Measurements from ENCODE around the gene GFOD1. TPM values are rescaled to one million over a fixed set of nuclear protein-coding genes. Genes with fewer than 3 reads are reported as not detected.

Gene GFOD1
- total and polyA plus RNA-seq, 2 of the 4 experiments (the other 2 are of a cell fraction): 1.8 to 3.4 TPM

DNA sequence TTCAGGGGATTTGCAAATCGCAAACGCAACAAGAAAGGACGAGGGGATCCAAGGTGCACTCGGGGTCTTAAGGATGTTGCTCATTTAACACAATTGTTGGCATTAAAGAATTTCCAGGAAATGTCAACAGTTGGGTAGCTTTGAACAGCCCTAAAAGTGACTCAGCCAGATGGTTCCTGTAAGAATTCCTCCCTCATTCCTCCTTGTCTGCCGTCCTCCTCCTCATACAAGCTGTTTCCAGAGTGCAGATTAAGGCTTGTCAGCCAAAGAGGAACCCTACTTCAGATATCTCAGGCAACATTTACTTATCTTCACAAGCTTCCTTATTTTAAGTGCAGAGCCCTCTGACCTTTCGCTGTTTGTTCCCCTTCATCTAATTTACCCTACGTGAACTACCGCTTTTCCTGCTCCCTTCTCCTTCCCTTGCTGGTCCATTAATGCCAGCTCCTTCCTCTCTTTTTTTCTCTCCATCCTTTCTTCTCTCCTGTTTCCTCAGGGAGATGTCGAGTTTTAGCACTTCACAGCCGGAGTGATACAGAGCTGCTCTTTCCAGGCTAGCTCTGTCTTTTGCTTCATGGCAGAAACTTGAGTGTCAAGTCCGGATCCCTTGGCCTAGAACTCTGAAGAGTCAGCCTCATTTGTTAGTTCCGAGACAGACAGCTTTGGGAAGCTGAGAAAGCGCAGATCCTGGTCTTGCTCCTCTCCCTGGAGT lies 132.9 kb downstream of the GFOD1 start:
- Histone ChIP-seq H3K14ac (replicated peaks; ENCODE audit: low read depth, low read length) (peak overlapping the region; percentile 97), H3K9me3 (ENCODE audit: control insufficient read depth, insufficient read depth, low read length) (no peaks in the 10 kb centered on the region), H2AFZ (replicated peaks; ENCODE audit: low read length, poor library complexity) (peak overlapping the region; percentile 11), H2BK5ac (ENCODE audit: low read depth, low read length, poor library complexity, severe bottlenecking) (peak overlapping the region; percentile 99), H3K9me1 (ENCODE audit: insufficient read depth, low read length) (peaks cover 19% of the 10 kb centered on the region), H4K8ac (ENCODE audit: low read depth in 2 of 2, low read length in 2 of 2) (peak overlapping the region; percentile 83 to 97), H3K4me1 (ENCODE audit: control insufficient read depth, insufficient read depth, low read length) (peaks cover 23% of the 10 kb centered on the region), H3K4ac (ENCODE audit: low read depth, low read length) (peak overlapping the region; percentile 99), H3K23ac (ENCODE audit: low read depth, low read length) (peak overlapping the region; percentile 95), H3K27ac (ENCODE audit: insufficient read depth, low read length) (peak overlapping the region; percentile 88), H3K18ac (ENCODE audit: low read depth, low read length) (peak overlapping the region; percentile 96), H2BK20ac (ENCODE audit: low read depth, low read length) (peak overlapping the region; percentile 99), H3K79me1 (ENCODE audit: low read depth in 1 of 2, low read length in 2 of 2) (no peaks in the 10 kb centered on the region; a peak in 2 of 4 replicates), H4K20me1 (ENCODE audit: insufficient read depth, low read length) (no peaks in the 10 kb centered on the region), H2BK15ac (ENCODE audit: low read depth, low read length) (peak overlapping the region; percentile 95; the same call in 2 of the 3 replicates), H3K9ac (ENCODE audit: low read depth, low read length) (peak overlapping the region; percentile 37; the same call in 1 of the 2 replicates), H4K5ac (ENCODE audit: low read depth, low read length) (peak overlapping the region; percentile 84), H3K27me3 (ENCODE audit: control insufficient read depth, insufficient read depth, low read length) (no peaks in the 10 kb centered on the region), H3K36me3 (ENCODE audit: control insufficient read depth, insufficient read depth, low read length) (no peaks in the 10 kb centered on the region), H2BK120ac (ENCODE audit: low read depth, low read length) (peak overlapping the region; percentile 99), H3K56ac (ENCODE audit: extremely low read depth, insufficient read depth, low read length) (peak overlapping the region; percentile 91), H3K4me3 (ENCODE audit: insufficient read depth, low read depth, low read length) (no peak overlapping the region), H2AK9ac (replicated peaks; ENCODE audit: low read depth, low read length, poor library complexity) (peak overlapping the region; percentile 20), H4K91ac (ENCODE audit: insufficient read depth, low read depth, low read length) (peak overlapping the region; percentile 97), H3K4me2 (ENCODE audit: low read depth, low read length) (peak overlapping the region; percentile 75), H2AK5ac (ENCODE audit: low read depth, low read length) (peak overlapping the region; percentile 99)
- no TSS peak for BruUV-seq (replicated peaks)
- dilution Hi-C loops (cut with HindIII; ENCODE audit: low sequenced_read_pairs, unreplicated experiment): no loop called here
- 46% methylated on average over 4 of the region's 13 CpGs; no CpG with 5 or more reads in 1 of the 2 experiments for WGBS, 2 experiments (ENCODE audit: extremely low coverage in 2 of 2, insufficient read length in 1 of 2)
- intact Hi-C loops (cut with micrococcal nuclease): loop anchor here (2.0 kb wide), 2 partner anchors 132 to 260 kb away; partner anchors contain the start of genes GFOD1 and NOL7
- ChIA-PET CTCF (interaction anchor here (1.0 to 1.9 kb wide), 3 partner anchors 12 to 261 kb away, joined by 3 to 4 read pairs (median 3); partner anchors contain the start of gene NOL7), POLR2A (ENCODE audit: unreplicated experiment) (interaction anchor here (0.7 kb wide), 1 partner anchor 41 kb away, joined by 3 read pairs; no protein-coding TSS in a partner anchor)
- DNase-seq (peak; percentile 81), ATAC-seq (ENCODE audit: low read depth) (peak; percentile 66)
- in situ Hi-C loops (cut with MboI; ENCODE audit: low sequenced_read_pairs): no loop called here
- TF ChIP-seq RFX5 (IDR thresholded peaks at IDR 0.05; ENCODE audit: low read depth, low read length) (no peak), ELK1 (IDR thresholded peaks at IDR 0.05; ENCODE audit: borderline replicate concordance, low read depth, low read length) (no peak), RAD21 (IDR thresholded peaks at IDR 0.05; ENCODE audit: low read length) (no peak), MAFK (IDR thresholded peaks at IDR 0.05; ENCODE audit: low read depth, low read length) (no peak), FOS (IDR thresholded peaks at IDR 0.05; ENCODE audit: low read depth, low read length) (peak; percentile 21; the same call in 1 of the 2 replicates)
